Measurements from ENCODE around the gene FBXO42. TPM values are rescaled to one million over a fixed set of nuclear protein-coding genes. Genes with fewer than 3 reads are reported as not detected.

Gene FBXO42
- total RNA-seq, 1 donor from 2014 or later = 14.1 TPM

- intact Hi-C loops (cut with DNase I) = no loop called here
- no peak for DNase-seq (ENCODE audit: low spot score)
Measured at GRCh38 chr1:16198444-16199156, 153.7 kb downstream of the FBXO42 start.

GRCh38 chr1:16196874-16197273 is 155.4 kb downstream of the FBXO42 start:
- intact Hi-C loops (cut with DNase I) = no loop called here

More at GRCh38 chr1:16196874-16197273, 155.4 kb downstream of the FBXO42 start:
- no peak for DNase-seq (ENCODE audit: low spot score)

Other genes starting within 250 kb of the FBXO42 start
- gene EPHA2, start 196.4 kb downstream of the FBXO42 start, total RNA-seq = 26.1 TPM
- 1.3 TPM for gene ARHGEF19, start 139.8 kb downstream of the FBXO42 start, total RNA-seq
- 10.6 TPM for gene CPLANE2, start 115.3 kb downstream of the FBXO42 start, total RNA-seq
- gene SZRD1, start 14.8 kb upstream of the FBXO42 start, total RNA-seq = 101 TPM
- gene SPATA21, start 84.9 kb upstream of the FBXO42 start, total RNA-seq = not detected
- 14.5 TPM for gene NECAP2, start 88.2 kb upstream of the FBXO42 start, total RNA-seq
- gene RNU1-1, start 161.8 kb upstream of the FBXO42 start, total RNA-seq = 6,195 TPM

All from cardiac septum (tissue), 1 donor.